ENCODE results near the gene ANKRD30BL. TPM values are rescaled to one million over a fixed set of nuclear protein-coding genes. Genes with fewer than 3 reads are reported as not detected.
A peak's percentile ranks its signal among the peaks of the same experiment; 100 is the strongest.
"Not testable (repeated sequence)": the region's sequence is repeated elsewhere in the genome, so short reads cannot be mapped to it uniquely, and the experiment has no call there.

The ANKRD30BL gene
- total RNA-seq = not detected

- H3K27ac Mint-ChIP-seq; H3K36me3 Mint-ChIP-seq (ENCODE audit: low read depth); CTCF ChIA-PET; H3K27me3 Mint-ChIP-seq; DNase-seq; H3K9me3 Mint-ChIP-seq; H3K4me3 Mint-ChIP-seq; POLR2A ChIA-PET; H3K4me1 Mint-ChIP-seq: not testable (repeated sequence)
Observed at GRCh38 chr2:132161161-132162124, at the start of gene ANKRD30BL. Gene ANKRD30BL (minus strand): TSS chr2:132161952. CDS start chr2:132161705, 247 bp downstream.

- H3K36me3 Mint-ChIP-seq (ENCODE audit: low read depth); H3K27me3 Mint-ChIP-seq; H3K4me3 Mint-ChIP-seq; CTCF ChIA-PET; DNase-seq; H3K9me3 Mint-ChIP-seq; POLR2A ChIA-PET; H3K27ac Mint-ChIP-seq; H3K4me1 Mint-ChIP-seq: not testable (repeated sequence)
Observed at GRCh38 chr2:132202866-132203265, 41.1 kb upstream of the ANKRD30BL start.

- DNase-seq; H3K4me1 Mint-ChIP-seq; CTCF ChIA-PET; H3K4me3 Mint-ChIP-seq; H3K27me3 Mint-ChIP-seq; POLR2A ChIA-PET; H3K36me3 Mint-ChIP-seq (ENCODE audit: low read depth); H3K27ac Mint-ChIP-seq; H3K9me3 Mint-ChIP-seq: not testable (repeated sequence)
Observed at GRCh38 chr2:132192854-132193253, 31.1 kb upstream of the ANKRD30BL start.

- H3K36me3 Mint-ChIP-seq (ENCODE audit: low read depth); H3K27me3 Mint-ChIP-seq; H3K9me3 Mint-ChIP-seq; H3K4me1 Mint-ChIP-seq; DNase-seq; H3K4me3 Mint-ChIP-seq; CTCF ChIA-PET; POLR2A ChIA-PET; H3K27ac Mint-ChIP-seq: not testable (repeated sequence)
Observed at GRCh38 chr2:132167100-132167499, 5.3 kb upstream of the ANKRD30BL start.

GRCh38 chr2:132162125-132162660 is 441 bp upstream of the ANKRD30BL start:
- H3K36me3 Mint-ChIP-seq (ENCODE audit: low read depth); CTCF ChIA-PET: not testable (repeated sequence)

GRCh38 chr2:132146774-132147173 is 15.0 kb downstream of the ANKRD30BL start:
- H3K4me1 Mint-ChIP-seq; CTCF ChIA-PET; H3K9me3 Mint-ChIP-seq; H3K27ac Mint-ChIP-seq; POLR2A ChIA-PET; H3K27me3 Mint-ChIP-seq; H3K36me3 Mint-ChIP-seq (ENCODE audit: low read depth); H3K4me3 Mint-ChIP-seq: not testable (repeated sequence)
- peak; percentile 24 for DNase-seq

More at GRCh38 chr2:132162125-132162660, 441 bp upstream of the ANKRD30BL start:
- H3K27ac Mint-ChIP-seq, H3K4me1 Mint-ChIP-seq, H3K4me3 Mint-ChIP-seq, H3K27me3 Mint-ChIP-seq, H3K9me3 Mint-ChIP-seq, DNase-seq, POLR2A ChIA-PET: not testable (repeated sequence)
